Measurements from ENCODE around the gene LIMS1. TPM values are rescaled to one million over a fixed set of nuclear protein-coding genes. Genes with fewer than 3 reads are reported as not detected.

The LIMS1 gene
- total RNA-seq, 1 experiment from 2014 or later, result 56.2 TPM

DNA sequence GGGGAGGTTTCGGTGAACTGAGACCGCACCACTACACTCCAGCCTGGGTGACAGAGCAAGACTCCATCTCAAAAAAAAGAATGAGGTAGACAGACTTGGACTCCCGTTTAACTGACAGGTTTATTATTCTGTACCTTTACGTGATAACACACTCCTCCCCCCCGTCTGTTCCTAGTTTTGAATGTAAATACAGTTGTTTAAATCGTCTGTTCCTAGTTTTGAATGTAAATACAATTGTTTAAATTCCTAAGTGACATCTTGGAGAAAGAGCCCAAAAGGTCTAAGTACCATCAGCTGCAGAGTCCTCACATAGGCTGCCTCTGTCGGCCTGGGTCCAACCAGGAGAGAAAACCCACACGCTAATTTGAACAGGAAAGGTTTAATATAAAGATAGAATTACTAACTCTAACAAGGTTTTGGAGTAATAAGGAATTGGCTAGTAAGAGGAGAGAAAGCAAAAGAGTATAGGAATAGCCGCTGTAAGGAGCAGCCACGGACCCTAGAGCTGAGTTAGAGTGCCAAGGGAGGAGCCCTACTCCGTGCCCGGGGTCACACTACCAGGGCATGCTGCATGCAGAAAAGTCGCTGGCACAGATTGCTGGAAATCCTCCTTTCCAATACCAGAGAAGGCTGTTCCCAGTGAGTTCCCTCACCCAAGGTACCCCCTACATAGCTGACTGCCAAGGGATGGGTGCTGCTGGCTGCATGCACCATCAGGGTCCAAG, 101.5 kb downstream of the LIMS1 start:
- peaks cover 49% of the 10 kb centered on the region for H3K79me2 ChIP-seq (ENCODE audit: insufficient read depth, low read length)
- RAD21 ChIA-PET (ENCODE audit: low non-redundant PET in 1 of 2, low total read pairs in 2 of 2, uncharacterized antibody in 2 of 2, unreplicated experiment in 2 of 2), result interaction anchor here (1.0 to 1.7 kb wide), 2 partner anchors 42 to 52 kb away, joined by 4 to 6 read pairs; no protein-coding TSS in a partner anchor
- no peak overlapping the region for H3K9ac ChIP-seq (ENCODE audit: low read length)
- no peaks in the 10 kb centered on the region for H3K9me2 ChIP-seq (ENCODE audit: insufficient read depth)
- intact Hi-C loops (cut with micrococcal nuclease), result no loop called here
- no peak overlapping the region for H2AFZ ChIP-seq (ENCODE audit: low read depth, low read length, poor library complexity, severe bottlenecking)
- peaks cover 0 to 38% of the 10 kb centered on the region in 2 experiments; a peak in 2 of 4 replicates for H3K4me1 ChIP-seq (ENCODE audit: control insufficient read depth in 1 of 2, insufficient read depth in 2 of 2, low read length in 2 of 2)
- no peaks in the 10 kb centered on the region for H3K36me3 ChIP-seq (ENCODE audit: control insufficient read depth in 1 of 2, insufficient read depth in 2 of 2, low read length in 2 of 2)
- no peaks in the 10 kb centered on the region for H3K9me3 ChIP-seq (ENCODE audit: control insufficient read depth in 1 of 2, insufficient read depth in 1 of 2, low read depth in 1 of 2, low read length in 2 of 2)
- H3K4me3 ChIP-seq (replicated peaks in 1 of 2; ENCODE audit: low read depth in 1 of 2, low read length in 2 of 2), result no peak overlapping the region
- POLR2A ChIA-PET, result no interaction called here
- no TSS peak for BruUV-seq (replicated peaks)
- no peaks in the 10 kb centered on the region for H3K27me3 ChIP-seq (ENCODE audit: insufficient read depth, low read length)
- no peak overlapping the region for H3K4me2 ChIP-seq (ENCODE audit: low read length)
- TF ChIP-seq CBX3 (IDR thresholded peaks at IDR 0.05; ENCODE audit: low read depth) (no peak), TCF7L2 (IDR thresholded peaks at IDR 0.05; ENCODE audit: borderline replicate concordance, extremely low read depth, insufficient read depth, insufficient read length) (no peak)
- DNase-seq (ENCODE audit: low read depth, low spot score) (no peak), ATAC-seq (peak; percentile 40)
- CTCF ChIA-PET, result interaction anchor here (0.6 to 2.1 kb wide), 19 partner anchors 8 to 420 kb away, joined by 3 to 12 read pairs (median 5); no protein-coding TSS in a partner anchor
- H3K27ac ChIP-seq (ENCODE audit: low read depth, low read length), result no peak overlapping the region
- no peaks in the 10 kb centered on the region for H4K20me1 ChIP-seq (ENCODE audit: insufficient read depth)

DNA sequence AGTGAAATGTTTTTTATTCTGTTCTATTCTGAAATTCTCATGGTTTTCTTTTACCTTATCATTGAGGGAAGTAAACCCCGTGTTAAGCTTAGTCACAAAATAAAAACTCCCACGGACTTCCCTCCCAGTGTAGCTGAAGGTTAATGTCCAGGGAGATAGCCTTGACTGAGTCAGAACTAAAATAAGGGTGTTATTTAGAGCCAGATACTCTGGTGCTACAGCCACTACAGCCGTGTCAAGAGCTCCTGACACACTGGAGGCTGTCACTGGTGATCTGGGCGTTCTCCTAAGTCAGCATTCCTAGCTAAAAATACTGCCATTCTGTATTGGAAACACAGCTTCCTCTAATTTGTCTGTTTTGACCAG, 103.0 kb downstream of the LIMS1 start:
- Histone ChIP-seq H3K4me1 (ENCODE audit: control insufficient read depth in 1 of 2, insufficient read depth in 2 of 2, low read length in 2 of 2) (peaks cover 0 to 40% of the 10 kb centered on the region in 2 experiments; a peak in 2 of 4 replicates), H3K36me3 (ENCODE audit: control insufficient read depth in 1 of 2, insufficient read depth in 2 of 2, low read length in 2 of 2) (no peaks in the 10 kb centered on the region), H3K9me2 (ENCODE audit: insufficient read depth) (no peaks in the 10 kb centered on the region), H3K4me3 (replicated peaks in 1 of 2; ENCODE audit: low read depth in 1 of 2, low read length in 2 of 2) (no peak overlapping the region), H2AFZ (ENCODE audit: low read depth, low read length, poor library complexity, severe bottlenecking) (no peak overlapping the region), H3K9ac (ENCODE audit: low read length) (no peak overlapping the region), H3K79me2 (ENCODE audit: insufficient read depth, low read length) (peaks cover 39% of the 10 kb centered on the region), H3K27me3 (ENCODE audit: insufficient read depth, low read length) (no peaks in the 10 kb centered on the region), H4K20me1 (ENCODE audit: insufficient read depth) (no peaks in the 10 kb centered on the region), H3K9me3 (ENCODE audit: control insufficient read depth in 1 of 2, insufficient read depth in 1 of 2, low read depth in 1 of 2, low read length in 2 of 2) (no peaks in the 10 kb centered on the region), H3K27ac (ENCODE audit: low read depth, low read length) (no peak overlapping the region), H3K4me2 (ENCODE audit: low read length) (no peak overlapping the region)
- TF ChIP-seq CEBPB (IDR thresholded peaks at IDR 0.05; ENCODE audit: low read depth) (no peak), POLR2A (IDR thresholded peaks at IDR 0.05; ENCODE audit: borderline replicate concordance, extremely low read depth, insufficient read depth, insufficient read length) (no peak), EZH2 (IDR thresholded peaks at IDR 0.05) (no peak), RAD21 (IDR thresholded peaks at IDR 0.05; ENCODE audit: low read depth) (no peak), SIN3A (IDR thresholded peaks at IDR 0.05; ENCODE audit: low read depth) (no peak), JUND (IDR thresholded peaks at IDR 0.05) (no peak), SRF (IDR thresholded peaks at IDR 0.05; ENCODE audit: low read depth) (no peak), ZFX (IDR thresholded peaks at IDR 0.05) (no peak)
- TF ChIP-seq, protein P1, sequence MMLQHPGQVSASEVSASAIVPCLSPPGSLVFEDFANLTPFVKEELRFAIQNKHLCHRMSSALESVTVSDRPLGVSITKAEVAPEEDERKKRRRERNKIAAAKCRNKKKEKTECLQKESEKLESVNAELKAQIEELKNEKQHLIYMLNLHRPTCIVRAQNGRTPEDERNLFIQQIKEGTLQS (IDR thresholded peaks at IDR 0.05), result no peak
- TF ChIP-seq, protein P2, sequence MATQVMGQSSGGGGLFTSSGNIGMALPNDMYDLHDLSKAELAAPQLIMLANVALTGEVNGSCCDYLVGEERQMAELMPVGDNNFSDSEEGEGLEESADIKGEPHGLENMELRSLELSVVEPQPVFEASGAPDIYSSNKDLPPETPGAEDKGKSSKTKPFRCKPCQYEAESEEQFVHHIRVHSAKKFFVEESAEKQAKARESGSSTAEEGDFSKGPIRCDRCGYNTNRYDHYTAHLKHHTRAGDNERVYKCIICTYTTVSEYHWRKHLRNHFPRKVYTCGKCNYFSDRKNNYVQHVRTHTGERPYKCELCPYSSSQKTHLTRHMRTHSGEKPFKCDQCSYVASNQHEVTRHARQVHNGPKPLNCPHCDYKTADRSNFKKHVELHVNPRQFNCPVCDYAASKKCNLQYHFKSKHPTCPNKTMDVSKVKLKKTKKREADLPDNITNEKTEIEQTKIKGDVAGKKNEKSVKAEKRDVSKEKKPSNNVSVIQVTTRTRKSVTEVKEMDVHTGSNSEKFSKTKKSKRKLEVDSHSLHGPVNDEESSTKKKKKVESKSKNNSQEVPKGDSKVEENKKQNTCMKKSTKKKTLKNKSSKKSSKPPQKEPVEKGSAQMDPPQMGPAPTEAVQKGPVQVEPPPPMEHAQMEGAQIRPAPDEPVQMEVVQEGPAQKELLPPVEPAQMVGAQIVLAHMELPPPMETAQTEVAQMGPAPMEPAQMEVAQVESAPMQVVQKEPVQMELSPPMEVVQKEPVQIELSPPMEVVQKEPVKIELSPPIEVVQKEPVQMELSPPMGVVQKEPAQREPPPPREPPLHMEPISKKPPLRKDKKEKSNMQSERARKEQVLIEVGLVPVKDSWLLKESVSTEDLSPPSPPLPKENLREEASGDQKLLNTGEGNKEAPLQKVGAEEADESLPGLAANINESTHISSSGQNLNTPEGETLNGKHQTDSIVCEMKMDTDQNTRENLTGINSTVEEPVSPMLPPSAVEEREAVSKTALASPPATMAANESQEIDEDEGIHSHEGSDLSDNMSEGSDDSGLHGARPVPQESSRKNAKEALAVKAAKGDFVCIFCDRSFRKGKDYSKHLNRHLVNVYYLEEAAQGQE (IDR thresholded peaks at IDR 0.05; ENCODE audit: low read depth), result no peak
- BruUV-seq (replicated peaks), result no TSS peak
- ChIA-PET RAD21 (ENCODE audit: low non-redundant PET in 1 of 2, low total read pairs in 2 of 2, uncharacterized antibody in 2 of 2, unreplicated experiment in 2 of 2) (interaction anchor here in 1 of 2 experiments (1.7 kb wide), 1 partner anchor 43 kb away, joined by 6 read pairs; no protein-coding TSS in a partner anchor), CTCF (interaction anchor here (1.4 to 2.1 kb wide), 5 partner anchors 17 to 422 kb away, joined by 6 to 12 read pairs (median 8); no protein-coding TSS in a partner anchor), POLR2A (no interaction called here)
- intact Hi-C loops (cut with micrococcal nuclease), result no loop called here
- ATAC-seq, result no peak
- DNase-seq (ENCODE audit: low read depth, low spot score), result no peak
